MCF 10A (cell line): ENCODE data around the gene CBR3. TPM values are rescaled to one million over a fixed set of nuclear protein-coding genes. Genes with fewer than 3 reads are reported as not detected.
A peak's percentile ranks its signal among the peaks of the same experiment; 100 is the strongest.

Experiments
- BruUV-seq: library from RNA; stranded (reverse); fragments of 400-500 nt; replicated peaks from 2 replicates; lab custom pipeline; 2021; lab: Mats Ljungman, UMichigan
- CTCF ChIA-PET: fragments of 300-600 bp; sonication (Branson Sonifier 250); formaldehyde crosslinking; extraction: SDS; loops from one replicate; lab custom pipeline; 2021; ENCODE audit warnings: antibody characterized with exemption, inconsistent platforms; lab: Yijun Ruan, JAX
- POLR2A ChIA-PET: fragments of 300-600, 350-650 bp; sonication (Branson Sonifier 250); formaldehyde crosslinking; extraction: SDS; loops from one replicate; lab custom pipeline; 2020; ENCODE audit warnings: antibody characterized with exemption, inconsistent platforms; lab: Yijun Ruan, JAX
- DNase-seq: peaks from one replicate; pipeline ENCODE4 v3.0.0-alpha.2; 2018; ENCODE audit not compliant: unreplicated experiment
- H3K27ac Mint-ChIP-seq: one replicate; pipeline ENCODE4 v1.8.0; 2022; ENCODE audit warnings: mild to moderate bottlenecking, low read depth, mixed read lengths; ENCODE audit not compliant: unreplicated experiment
- H3K27me3 Mint-ChIP-seq: one replicate; pipeline ENCODE4 v1.8.0; 2022; ENCODE audit warnings: mixed read lengths; ENCODE audit not compliant: insufficient read depth, unreplicated experiment
- H3K36me3 Mint-ChIP-seq: one replicate; pipeline ENCODE4 v1.8.0; 2022; ENCODE audit warnings: mild to moderate bottlenecking, moderate library complexity, mixed read lengths; ENCODE audit not compliant: insufficient read depth, unreplicated experiment
- H3K4me1 Mint-ChIP-seq: one replicate; pipeline ENCODE4 v1.8.0; 2022; ENCODE audit warnings: mixed read lengths; ENCODE audit not compliant: insufficient read depth, unreplicated experiment
- H3K4me3 Mint-ChIP-seq: one replicate; pipeline ENCODE4 v1.8.0; 2022; ENCODE audit warnings: mild to moderate bottlenecking, moderate library complexity, mixed read lengths; ENCODE audit not compliant: unreplicated experiment
- H3K9me3 Mint-ChIP-seq: one replicate; pipeline ENCODE4 v1.8.0; 2022; ENCODE audit warnings: mixed read lengths; ENCODE audit not compliant: unreplicated experiment
- intact Hi-C: fragments of 100-400 bp; cut with micrococcal nuclease; formaldehyde crosslinking; loops from 2 replicates; pipeline ENCODE4 v1.14.1; 2022
- total RNA-seq: library from RNA; stranded (reverse); gene quantifications from 2 replicates; pipeline ENCODE4 v1.2.3, GENCODE V29; 2022
- TF ChIP-seq, protein P1 (sequence below): fragments of 200-600 bp; IDR thresholded peaks from one replicate; pipeline ENCODE4 v1.8.0; 2022; ENCODE audit warnings: antibody characterized with exemption, mild to moderate bottlenecking; ENCODE audit not compliant: unreplicated experiment

Gene CBR3
- total RNA-seq, 1 experiment from 2014 or later: 1.8 TPM

- DNase-seq: no peak
- ChIA-PET CTCF (interaction anchor here (0.6 to 7.9 kb wide), 8 partner anchors 13 to 177 kb away, joined by 3 to 108 read pairs (median 5); no protein-coding TSS in a partner anchor), POLR2A (interaction anchor here (0.6 to 2.3 kb wide), 11 partner anchors 21 to 1072 kb away, joined by 3 to 20 read pairs (median 3); partner anchors contain the start of genes CBR3 and MORC3)
- TSS peak; percentile 67 for BruUV-seq
- Mint-ChIP-seq H3K9me3 (no peaks in the 10 kb centered on the region), H3K4me1 (peaks cover 11% of the 10 kb centered on the region), H3K27ac (no peak overlapping the region), H3K4me3 (peak overlapping the region; percentile 70), H3K27me3 (no peaks in the 10 kb centered on the region), H3K36me3 (no peaks in the 10 kb centered on the region)
- intact Hi-C loops: no loop called here
- TF ChIP-seq, protein P1, sequence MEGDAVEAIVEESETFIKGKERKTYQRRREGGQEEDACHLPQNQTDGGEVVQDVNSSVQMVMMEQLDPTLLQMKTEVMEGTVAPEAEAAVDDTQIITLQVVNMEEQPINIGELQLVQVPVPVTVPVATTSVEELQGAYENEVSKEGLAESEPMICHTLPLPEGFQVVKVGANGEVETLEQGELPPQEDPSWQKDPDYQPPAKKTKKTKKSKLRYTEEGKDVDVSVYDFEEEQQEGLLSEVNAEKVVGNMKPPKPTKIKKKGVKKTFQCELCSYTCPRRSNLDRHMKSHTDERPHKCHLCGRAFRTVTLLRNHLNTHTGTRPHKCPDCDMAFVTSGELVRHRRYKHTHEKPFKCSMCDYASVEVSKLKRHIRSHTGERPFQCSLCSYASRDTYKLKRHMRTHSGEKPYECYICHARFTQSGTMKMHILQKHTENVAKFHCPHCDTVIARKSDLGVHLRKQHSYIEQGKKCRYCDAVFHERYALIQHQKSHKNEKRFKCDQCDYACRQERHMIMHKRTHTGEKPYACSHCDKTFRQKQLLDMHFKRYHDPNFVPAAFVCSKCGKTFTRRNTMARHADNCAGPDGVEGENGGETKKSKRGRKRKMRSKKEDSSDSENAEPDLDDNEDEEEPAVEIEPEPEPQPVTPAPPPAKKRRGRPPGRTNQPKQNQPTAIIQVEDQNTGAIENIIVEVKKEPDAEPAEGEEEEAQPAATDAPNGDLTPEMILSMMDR: no peak
Observed at GRCh38 chr21:36155603-36156338, 20.9 kb downstream of the CBR3 start.

GRCh38 chr21:36156339-36156814 lies 21.5 kb downstream of the CBR3 start:
- no TSS peak for BruUV-seq
- ChIA-PET CTCF (interaction anchor here (1.1 to 7.9 kb wide), 6 partner anchors 15 to 177 kb away, joined by 3 to 108 read pairs (median 8); no protein-coding TSS in a partner anchor), POLR2A (interaction anchor here (0.6 to 2.3 kb wide), 9 partner anchors 22 to 779 kb away, joined by 3 to 20 read pairs (median 3); partner anchors contain the start of genes CBR3 and MORC3)
- H3K4me1 Mint-ChIP-seq: peaks cover 11% of the 10 kb centered on the region
- H3K4me3 Mint-ChIP-seq: peak overlapping the region; percentile 70
- H3K36me3 Mint-ChIP-seq: no peaks in the 10 kb centered on the region
- no peaks in the 10 kb centered on the region for H3K9me3 Mint-ChIP-seq
- intact Hi-C loops: no loop called here
- H3K27me3 Mint-ChIP-seq: no peaks in the 10 kb centered on the region
- H3K27ac Mint-ChIP-seq: no peak overlapping the region
- TF ChIP-seq, protein P1: no peak
- peak; percentile 99 for DNase-seq

GRCh38 chr21:36156815-36157670 lies 22.2 kb downstream of the CBR3 start, which contains the start of gene DOP1B:
TSS of gene DOP1B (plus strand) at chr21:36156824. CDS start at chr21:36164734, 7,910 bp downstream.
- Mint-ChIP-seq H3K4me3 (peak within 1 kb of the TSS; percentile 70), H3K27ac (no peak within 1 kb of the TSS), H3K4me1 (peaks cover 11% of the 10 kb centered on the region), H3K9me3 (no peaks in the 10 kb centered on the region), H3K27me3 (no peaks in the 10 kb centered on the region), H3K36me3 (no peaks in the 10 kb centered on the region)
- TF ChIP-seq, protein P1: no peak
- no TSS peak for BruUV-seq
- no peak for DNase-seq
- POLR2A ChIA-PET: interaction anchor here (0.7 to 2.3 kb wide), 4 partner anchors 46 to 541 kb away, joined by 3 to 20 read pairs (median 12); no protein-coding TSS in a partner anchor
- CTCF ChIA-PET: no interaction called here
- intact Hi-C loops: no loop called here
